Stimulated activated CD8-positive, alpha-beta memory T cell treated with anti-CD3 and anti-CD28 coated beads, Interleukin-4, amount 100 ng/mL, for 24 hours (primary cell): ENCODE results near the gene COMMD6.

Experiments used
- DNase-seq: peaks from one replicate; pipeline ENCODE4 v3.0.0-alpha.2; 2020; ENCODE audit warnings: low read depth

The COMMD6 gene

DNA sequence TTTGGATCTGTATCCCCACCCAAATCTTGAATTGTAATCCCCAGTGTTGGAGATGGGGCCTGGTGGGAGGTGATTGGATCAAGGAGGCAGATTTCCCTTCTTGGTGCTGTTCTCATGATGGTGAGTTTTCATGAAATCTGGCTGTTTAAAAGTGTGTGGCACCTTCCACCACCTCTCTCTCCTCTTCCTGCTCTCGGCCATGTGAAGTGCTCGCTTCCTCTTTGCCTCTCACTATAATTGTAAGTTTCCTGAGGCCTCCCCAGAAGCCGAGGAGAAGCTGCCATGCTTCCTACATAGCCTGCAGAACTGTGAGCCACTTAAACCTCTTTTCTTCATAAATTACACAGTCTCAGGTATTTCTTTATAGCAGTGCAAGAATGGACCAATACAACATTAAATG is 15.7 kb downstream of the COMMD6 start:
- DNase-seq, result no peak

DNA sequence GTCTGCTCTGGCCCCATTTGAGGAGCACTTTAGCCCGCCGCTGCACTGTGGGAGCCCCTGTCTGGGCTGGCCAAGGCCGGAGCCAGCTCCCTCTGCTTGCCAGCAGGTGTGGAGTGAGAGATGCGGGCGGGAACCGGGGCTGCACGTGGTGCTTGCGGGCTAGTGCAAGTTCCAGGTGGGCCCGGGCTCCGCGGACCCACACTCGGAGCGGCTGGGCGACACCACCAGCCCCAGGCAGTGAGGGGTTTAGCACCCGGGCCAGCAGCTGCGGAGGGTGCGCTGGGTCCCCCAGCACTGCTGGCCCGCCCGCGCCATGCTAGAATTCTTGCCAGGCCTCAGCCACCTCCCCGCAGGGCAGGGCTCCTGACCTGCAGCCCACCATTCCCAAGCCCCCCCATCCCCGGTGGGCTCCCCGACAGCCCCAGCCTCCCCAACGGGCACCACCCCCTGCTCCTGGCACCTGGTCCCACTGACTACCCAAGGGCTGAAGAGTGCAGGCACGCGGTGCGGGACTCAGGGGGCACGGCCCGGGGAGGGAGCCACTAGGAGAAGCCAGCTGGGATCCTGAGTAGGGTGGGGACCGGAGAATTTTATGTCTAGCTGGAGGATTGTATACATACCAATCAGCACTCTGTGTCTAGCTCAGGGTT is 19.1 kb downstream of the COMMD6 start:
- DNase-seq, result no peak

DNA sequence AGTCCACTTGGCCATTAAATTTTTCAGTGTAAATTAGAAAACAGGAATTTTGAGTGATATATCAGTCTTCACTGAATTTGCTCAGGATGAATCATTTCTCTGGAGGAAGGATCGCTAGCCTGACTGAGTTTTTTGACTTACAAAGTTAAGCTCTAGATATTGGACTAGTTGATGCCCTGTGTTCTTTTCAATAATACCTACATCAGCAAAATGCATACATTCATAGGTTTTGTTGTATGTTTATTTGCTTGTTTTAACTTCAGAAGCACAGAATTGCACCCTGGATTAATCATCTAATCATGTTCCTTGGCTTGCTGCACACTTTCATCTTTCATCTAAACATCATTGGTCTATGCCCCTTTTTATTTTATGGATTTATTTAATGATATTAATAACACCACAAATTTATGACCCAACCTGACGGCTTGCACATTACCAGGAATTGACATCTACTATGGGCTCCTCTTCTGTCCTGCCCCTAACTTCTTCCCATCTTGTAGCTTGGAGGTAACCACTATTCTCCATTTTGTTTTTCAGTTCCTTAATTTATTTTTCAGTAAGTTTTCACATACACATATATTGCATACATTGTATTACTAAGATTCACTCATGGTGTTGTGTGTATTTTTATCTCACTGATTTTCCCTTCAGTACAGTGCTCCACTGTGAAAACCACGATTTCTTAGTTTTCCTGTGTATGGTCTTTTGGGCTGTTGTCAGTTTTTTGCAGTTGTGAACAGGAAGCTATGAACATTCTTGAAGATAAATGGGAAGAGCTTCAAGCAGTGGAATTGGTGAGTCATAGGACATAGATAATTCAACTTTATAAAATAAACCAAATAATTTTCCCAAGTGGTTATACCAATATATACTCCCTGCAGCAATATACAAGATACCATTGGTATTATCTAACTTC is 23.3 kb downstream of the COMMD6 start:
- DNase-seq, result no peak

DNA sequence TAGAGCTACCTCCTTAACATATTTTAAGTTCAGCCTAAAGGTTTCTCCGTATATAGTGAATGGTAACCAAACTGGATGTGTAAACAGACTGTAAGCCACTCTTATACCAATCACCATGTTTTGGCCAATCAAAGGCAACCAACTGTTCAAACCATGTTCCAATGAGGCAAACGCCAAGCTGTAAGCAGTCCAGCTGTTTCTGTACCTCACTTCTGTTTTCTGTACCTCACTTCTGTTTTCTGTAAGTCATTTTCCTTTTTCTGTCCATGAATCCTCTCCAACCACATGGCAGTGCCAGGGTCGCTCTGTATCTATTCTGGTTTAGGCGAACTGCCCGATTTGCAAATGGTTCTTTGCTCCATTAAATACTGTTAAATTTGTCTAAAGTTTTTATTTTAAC is 24.4 kb downstream of the COMMD6 start:
- DNase-seq, result no peak

DNA sequence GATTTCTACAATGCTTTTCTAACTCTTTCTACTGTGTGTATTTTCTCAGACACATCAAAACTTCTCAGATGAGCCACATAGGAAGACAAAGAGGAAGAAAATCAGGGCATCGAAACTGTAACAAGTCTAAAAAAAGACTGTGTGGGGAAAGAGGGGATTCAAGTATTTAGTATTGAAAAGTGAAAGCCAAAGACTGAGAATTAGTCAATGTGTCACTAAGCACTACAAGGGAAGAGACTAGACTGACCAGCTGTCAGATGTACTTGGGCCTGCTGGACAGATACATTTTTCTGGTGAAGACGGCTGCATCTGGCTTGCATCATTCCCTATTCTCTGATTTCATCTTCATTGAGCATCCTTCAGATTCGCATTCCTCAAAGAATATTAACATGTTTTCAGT is 25.4 kb downstream of the COMMD6 start:
- no peak for DNase-seq

DNA sequence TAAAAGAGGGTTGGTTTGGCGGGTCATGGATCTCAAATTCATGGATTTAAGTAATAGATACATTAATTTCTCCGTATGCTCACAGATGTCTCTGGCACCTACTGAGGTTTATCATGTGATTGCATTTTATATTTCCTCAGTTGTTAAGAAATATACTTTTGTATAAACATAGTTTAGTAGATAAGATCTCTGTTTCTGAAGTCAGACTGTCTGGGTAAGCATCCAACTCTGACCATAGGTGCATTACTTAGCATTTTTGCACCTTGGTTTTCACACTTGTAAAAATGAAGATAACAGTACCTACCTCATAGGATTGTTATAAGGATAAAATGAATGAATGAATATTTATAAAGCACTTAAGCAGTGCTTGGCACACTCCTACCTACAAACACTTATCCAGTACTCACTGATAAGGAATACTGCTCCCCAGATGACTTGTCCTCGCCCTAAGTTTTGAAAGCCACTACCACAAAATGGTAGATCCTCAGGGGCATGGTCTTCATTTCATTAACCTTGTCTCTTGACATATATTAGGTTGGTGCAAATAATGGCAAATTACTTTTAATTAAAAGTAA is 26.5 kb downstream of the COMMD6 start:
- DNase-seq, result no peak

DNA sequence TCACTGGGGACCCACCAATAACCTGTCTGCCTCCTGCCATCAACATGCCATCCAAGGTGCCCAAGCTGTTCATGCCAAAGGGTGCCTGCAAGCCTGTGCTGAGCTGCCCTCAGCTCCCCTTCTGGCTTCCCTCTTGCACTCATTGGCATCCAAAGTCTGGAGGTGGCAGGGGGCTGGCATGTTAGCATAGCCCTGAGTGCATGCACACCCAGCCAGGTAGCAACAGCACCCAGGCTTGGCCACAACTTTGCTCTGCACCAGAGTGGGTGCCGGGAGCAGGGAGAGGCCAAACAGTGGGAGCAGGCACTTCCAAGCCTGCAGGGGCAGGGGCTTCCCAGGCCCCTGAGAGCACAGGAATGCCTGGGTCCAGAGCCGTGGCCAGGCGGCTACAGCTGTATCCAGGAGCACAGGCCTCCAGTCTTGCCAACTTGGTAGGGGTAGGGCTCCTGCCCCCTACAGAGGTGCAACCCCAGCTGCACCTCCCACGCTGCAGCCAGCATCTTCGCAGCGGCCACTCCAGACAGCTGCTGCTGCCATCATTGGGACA is 29.6 kb downstream of the COMMD6 start:
- DNase-seq, result no peak

DNA sequence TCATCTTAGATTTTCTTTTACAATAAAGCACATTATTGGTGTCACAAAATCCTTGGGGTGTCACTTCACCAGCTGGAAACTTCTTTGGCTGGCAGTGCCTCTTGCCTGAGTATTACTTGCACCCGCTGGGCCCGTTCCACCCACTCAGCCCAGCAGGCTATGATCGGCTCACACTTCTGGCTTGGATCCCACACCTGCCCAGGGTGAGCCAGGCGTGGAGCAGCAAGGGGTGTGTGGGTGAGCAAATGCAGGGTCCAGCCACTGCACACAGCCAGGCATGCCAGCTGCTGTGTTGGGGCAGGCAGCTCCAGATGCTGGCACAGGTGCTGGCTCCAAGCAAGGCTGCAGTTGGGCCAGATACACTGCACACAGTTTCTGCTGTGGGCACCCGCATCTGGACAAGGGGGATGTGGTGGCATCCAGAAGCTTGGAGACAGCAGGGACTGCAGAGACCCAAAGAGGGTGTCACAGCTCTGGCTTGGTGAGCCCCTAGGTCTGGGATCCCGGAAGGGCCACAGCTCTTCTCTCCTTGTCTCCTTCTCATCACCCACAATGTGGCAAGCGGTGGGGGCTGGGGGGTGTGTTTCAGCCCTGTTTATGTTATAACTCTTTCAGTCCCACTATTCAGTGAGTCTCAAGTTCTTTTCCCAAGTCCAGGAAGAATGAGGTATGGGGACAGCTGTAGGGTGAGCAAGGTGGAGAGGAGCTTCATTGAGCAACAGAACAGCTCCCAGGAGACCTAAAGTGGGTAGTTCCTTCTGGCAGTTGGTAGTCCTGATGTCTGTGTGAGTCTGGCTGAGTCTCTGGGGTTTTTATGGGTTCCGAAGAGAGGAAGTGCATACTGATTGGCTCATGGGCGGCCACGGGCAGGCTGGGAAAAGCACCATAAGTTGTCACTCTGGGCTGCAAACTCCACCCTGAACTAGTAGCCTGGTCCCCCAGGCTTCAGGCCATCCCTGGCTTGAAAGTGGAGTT is 30.3 kb downstream of the COMMD6 start:
- no peak for DNase-seq

DNA sequence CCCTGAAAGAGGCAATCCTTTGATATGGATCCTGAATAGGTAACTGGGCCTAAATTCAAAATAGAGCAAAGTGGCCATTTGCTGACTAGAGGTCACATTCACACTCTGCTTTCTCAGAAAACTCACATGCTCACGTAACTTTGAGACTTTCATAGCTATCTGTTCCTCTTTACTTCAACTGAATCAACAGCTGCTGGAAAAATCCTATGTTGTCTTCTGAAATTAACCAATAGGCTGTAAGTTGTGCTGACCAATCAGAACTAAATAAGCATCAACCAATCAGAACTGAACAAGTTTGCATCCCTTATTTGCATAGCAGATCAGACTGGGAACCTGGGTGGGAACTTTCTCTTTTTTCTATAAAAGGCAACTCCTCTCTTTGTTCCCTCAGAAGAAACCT is 31.6 kb downstream of the COMMD6 start:
- DNase-seq, result no peak

DNA sequence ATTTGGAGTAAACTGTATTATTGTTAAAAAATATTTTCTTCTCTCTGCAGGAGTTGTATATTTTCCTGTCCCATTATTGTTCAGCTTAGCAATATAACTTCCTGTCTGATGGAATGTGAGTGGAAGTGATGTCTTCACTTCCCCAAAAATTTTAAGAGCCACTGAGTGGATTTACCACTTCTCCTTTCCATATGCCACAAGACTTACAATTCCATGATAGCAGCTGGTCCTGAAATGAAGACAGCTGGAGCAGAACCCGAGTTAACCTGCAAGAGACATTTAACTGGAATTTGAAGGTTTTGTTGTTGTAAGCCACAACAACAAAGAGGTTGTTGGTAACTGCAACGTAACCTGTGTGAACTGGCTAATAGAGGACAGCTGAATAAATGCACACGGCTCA is 32.3 kb downstream of the COMMD6 start:
- DNase-seq, result no peak

DNA sequence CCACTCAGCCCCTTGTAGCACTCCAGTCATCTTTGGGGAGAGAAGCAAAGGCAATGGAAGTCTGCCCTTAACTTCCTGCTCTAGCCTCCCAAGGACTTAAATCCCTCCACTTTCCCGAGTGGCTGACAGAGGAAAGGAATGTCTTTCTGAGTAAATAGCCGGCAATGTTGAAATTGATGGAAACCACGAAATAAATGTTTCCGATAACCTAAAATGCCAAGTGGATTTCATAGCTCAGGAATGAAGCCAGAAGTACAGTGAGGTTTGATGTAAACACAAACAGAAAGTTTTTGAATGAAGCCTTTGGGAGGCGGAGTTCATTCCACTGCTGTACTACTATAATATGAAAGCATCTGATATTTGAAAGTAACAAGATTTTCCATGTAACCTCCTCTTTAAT is 41.7 kb downstream of the COMMD6 start:
- no peak for DNase-seq

DNA sequence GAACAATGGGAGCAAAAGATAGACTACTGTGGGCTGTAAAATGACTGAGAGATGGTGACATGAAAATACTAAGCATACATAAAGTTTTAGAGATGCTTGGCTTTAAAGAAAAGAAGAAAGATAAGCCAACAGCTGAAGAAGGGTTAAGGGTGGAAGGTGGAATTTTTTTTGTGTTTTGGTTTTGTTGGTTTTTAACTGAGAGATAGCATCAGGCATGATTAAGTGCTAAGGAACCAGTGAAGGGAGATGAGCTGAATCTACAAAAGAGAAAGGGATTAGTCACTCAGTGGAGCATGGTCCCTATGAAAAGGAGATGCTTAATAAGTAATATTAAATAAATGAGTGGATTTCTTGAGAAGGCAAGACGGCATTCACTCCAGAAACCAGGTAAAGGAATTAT is 43.1 kb downstream of the COMMD6 start:
- DNase-seq, result no peak

DNA sequence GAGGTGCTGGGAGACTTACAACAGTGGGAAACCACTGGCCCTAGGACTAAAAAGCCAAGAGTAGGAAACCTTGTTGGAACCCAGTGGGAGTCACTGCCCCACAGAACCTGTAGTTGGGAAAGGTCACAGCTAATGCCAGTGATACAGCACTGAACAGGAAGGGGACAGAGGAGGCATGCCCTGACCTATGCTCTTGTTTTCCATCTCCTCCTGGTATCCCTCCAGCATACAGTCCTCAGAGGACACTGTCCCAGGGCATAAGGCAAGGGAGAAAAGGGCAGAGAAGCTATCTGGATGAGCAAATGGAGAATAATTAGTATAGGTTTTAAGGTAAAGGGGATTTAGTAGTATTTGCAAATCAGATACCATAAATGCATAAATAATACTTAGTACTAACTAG is 44.5 kb downstream of the COMMD6 start:
- no peak for DNase-seq

DNA sequence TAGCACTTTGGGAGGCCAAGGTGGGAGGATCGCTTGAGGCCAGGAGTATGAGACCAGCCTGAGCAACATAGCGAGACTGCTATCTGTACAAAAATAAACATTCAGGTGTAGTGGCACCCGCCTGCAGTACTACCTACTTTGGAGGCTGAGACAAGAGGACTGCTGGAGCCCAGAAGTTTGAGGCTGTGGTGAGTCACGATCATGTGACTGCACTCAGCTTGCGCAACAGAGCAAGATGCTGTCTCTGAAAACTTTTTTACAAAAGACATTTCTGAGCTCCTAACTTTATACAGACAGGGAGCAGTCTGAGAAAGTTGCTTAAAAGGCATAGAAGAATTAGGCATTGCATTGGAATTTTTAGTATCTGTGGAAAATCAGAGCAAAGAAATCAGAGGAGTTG is 45.3 kb downstream of the COMMD6 start:
- DNase-seq, result no peak

DNA sequence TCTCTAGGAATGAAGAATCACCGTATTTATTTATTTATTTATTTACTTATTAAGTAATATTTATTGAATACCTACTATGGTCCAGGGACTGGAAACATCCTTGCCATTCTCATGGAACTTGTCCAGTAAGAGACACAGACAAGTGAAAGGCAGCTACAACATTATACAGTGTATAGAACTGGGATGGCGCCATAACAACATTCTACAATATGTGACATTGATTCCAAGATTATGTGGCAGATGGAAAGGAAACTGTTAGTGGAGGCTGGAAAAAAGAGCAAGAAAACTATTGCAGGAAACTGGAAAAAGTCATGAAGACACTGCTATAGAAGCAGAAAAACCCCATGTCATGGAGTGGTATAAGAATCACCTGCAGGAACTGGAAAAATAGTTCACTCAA is 46.3 kb downstream of the COMMD6 start:
- no peak for DNase-seq

DNA sequence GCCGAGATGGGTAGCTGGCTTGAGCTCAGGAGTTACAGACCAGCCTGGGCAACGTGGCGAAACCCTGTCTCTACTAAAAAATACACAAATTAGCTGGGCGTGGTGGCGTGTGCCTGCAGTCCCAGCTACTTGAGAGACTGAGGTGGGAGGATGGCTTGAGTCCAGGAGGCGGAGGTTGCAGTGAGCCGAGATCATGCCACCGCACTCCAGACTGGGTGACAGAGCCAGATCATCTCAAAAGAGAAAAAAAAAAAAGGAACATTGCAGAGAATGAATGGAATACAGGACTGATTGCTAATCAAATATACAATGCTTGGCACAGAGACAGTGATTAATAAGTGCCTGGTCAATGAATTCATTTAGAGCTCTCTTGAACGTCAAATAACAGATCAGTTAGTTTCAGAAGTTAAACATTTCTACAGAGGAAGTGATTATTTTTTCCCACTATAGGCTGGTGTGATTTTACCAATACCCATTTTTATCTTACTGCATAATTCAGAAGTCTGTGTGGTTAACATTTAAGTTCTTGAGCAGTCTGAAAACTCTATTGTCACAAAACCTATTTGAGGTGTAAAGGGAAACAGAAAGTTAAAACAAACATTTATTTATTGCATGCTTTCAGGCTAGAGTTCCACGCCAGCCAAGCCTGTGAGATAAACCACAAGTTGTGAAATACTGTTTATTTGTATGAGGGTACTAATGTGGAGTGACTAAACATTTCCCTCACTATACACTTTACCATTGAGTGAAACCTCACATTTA is 48.0 kb downstream of the COMMD6 start:
- DNase-seq, result no peak

DNA sequence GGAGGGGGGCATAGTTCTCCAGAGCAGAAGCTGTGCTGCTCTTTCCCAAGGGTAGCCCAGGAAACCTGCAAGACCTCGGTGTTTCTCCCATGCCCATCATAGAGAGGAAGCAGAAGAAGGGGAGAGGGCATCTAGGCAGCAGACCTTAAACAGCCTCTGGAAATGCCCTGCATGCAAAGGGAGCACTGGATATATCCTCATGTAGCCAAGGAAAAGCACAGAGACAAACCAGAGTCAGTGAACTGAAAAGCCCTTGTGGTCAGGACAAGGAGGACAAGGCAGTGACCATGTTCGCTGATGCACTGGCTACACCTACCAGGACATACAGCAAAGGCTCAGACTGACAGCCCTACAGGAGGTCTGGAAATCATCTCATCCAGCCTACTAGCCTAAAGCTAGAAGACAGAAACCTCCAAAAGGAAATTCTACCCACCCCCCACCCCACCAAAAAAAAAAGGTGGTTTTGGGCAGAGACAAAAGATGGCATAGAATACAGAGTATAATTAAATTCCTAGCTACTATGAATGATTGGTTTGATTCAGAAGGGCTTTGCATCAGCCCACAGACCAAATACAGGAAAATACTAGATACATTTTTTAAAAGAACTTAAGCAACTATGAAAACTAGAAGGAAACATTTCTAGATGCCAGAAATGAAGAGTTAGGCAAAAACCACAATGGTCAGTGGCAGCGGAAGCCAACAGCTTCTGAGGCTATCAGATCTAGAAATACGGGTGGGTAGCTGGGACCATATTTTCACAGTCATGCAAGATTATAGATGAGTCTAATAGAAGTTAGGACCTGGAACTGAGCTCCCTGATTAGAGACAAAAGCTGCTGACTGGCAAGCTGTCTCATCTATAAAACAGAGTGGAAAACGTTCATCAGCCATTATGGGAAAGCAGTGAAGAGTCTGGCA is 51.2 kb downstream of the COMMD6 start:
- DNase-seq, result no peak

DNA sequence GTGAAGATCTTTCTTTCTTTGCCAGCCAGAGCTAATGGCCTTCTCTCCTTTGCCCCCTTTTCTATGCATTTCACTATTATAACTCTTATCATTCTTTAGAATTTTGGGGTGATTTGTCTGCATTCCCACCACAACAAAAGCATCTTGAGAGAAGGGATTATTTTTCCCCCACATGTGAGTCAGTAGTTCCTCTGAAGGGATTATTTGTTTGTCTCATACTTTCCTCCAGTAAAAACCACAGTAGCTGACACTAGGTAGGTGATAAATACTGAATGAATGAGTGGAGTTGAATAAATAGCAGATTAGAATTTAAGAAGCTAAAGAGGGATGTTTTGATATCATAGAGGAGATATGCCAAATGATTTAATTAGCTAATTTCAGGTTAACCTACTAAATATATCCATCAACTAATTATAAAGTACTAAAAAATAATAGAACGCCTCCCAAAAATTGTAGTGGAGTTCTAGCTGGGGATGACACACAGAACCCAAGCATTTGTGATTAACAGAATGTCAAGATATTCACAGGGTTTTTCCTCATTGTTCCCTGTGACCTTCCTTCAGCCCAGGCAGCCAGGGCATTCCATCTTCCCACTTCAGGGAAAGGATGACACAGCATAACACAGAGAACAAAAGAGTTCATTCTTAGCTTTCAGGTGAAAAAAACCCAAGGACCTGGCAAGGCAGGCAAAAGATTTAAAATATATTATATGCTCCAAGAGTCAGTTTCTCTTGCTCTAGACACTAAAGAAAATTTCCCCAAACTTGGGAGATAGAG is 52.2 kb downstream of the COMMD6 start:
- DNase-seq, result no peak

DNA sequence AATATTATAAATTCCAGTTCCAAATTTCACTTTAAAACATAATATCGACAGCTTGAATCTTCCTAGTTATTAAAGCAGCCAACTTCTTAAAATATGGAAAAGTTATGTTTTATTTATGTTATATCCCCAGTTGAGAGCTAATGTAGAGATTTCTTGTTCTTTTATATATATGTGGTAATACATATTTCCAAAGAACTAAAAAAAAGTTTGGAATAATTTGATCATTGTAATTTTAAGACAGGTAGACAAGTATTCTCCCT is 54.9 kb downstream of the COMMD6 start:
- no peak for DNase-seq
